K562 (cell line): ENCODE results near the gene PSMD13. TPM values are rescaled to one million over a fixed set of nuclear protein-coding genes. Genes with fewer than 3 reads are reported as not detected.
A peak's percentile ranks its signal among the peaks of the same experiment; 100 is the strongest.

ENCODE experiments used
- E2F5 ChIP-seq: sonication (generic); formaldehyde crosslinking; IDR thresholded peaks from 2 replicates; pipeline ENCODE4 v1.8.0; 2022; ENCODE audit warnings: mild to moderate bottlenecking, missing genetic modification reagents
- IRF1 ChIP-seq: sonication (generic); formaldehyde crosslinking; IDR thresholded peaks from 2 replicates; pipeline ENCODE4 v1.8.0; 2022; ENCODE audit warnings: missing genetic modification reagents, mild to moderate bottlenecking, borderline replicate concordance
- JUN ChIP-seq, 2 experiments: sonication (generic) in 1 of 2; formaldehyde crosslinking in 1 of 2; IDR thresholded peaks; 2 replicates each; pipeline versions ENCODE4 v1.6.1 to v1.8.0; 2012 to 2022; ENCODE audit warnings: borderline replicate concordance in 2 of 2, mild to moderate bottlenecking in 2 of 2, improper control_type of control experiment in 1 of 2, low read depth in 1 of 2, low read length in 1 of 2, missing genetic modification reagents in 1 of 2
- PKNOX1 ChIP-seq: fragments of 450-650 bp; IDR thresholded peaks from 2 replicates; pipeline ENCODE4 v1.6.1; 2016
- RFX7 ChIP-seq: fragments of 250-450 bp; sonication (Bioruptor Pico); IDR thresholded peaks from 2 replicates; pipeline ENCODE4 v1.5.1; 2021; ENCODE audit warnings: mild to moderate bottlenecking
- STAT6 ChIP-seq: sonication (generic); formaldehyde crosslinking; IDR thresholded peaks from 2 replicates; pipeline ENCODE4 v1.8.1; 2023; ENCODE audit warnings: mild to moderate bottlenecking, missing genetic modification reagents
- ZBED1 ChIP-seq: IDR thresholded peaks from 2 replicates; pipeline ENCODE4 v1.6.1; 2014
- ZC3H11A ChIP-seq: IDR thresholded peaks from 2 replicates; pipeline ENCODE4 v1.6.1; 2012; ENCODE audit warnings: low read depth, low read length, improper control_type of control experiment
- ZNF253 ChIP-seq: fragments of 250-450 bp; sonication (Bioruptor Pico); conservative IDR thresholded peaks from 2 replicates; pipeline ENCODE4 v1.6.1; 2021; ENCODE audit warnings: mild to moderate bottlenecking
- ZNF282 ChIP-seq: sonication (generic); formaldehyde crosslinking; IDR thresholded peaks from 2 replicates; pipeline ENCODE4 v1.8.1; 2023; ENCODE audit warnings: missing genetic modification reagents
- polyA plus RNA-seq, 8 experiments: library from polyadenylated mRNA; depleted of rRNA in 4 of 8; stranded (reverse) in 5 of 8; unstranded in 3 of 8; fragments of >200 nt; fragmentation: Nextera tagmentation in 2 of 8; fragmentation: Illumina TruSeq in 1 of 8; extraction: Ambion mirVana in 2 of 8; extraction: Trizol in 1 of 8; gene quantifications; 2 replicates each; pipeline versions ENCODE4 v1.2.1 to v1.2.3, GENCODE V29; 2011 to 2014; ENCODE audit warnings: inconsistent platforms in 1 of 8, missing spikeins in 1 of 8
- total RNA-seq, 7 experiments: library from RNA; depleted of rRNA in 6 of 7; stranded (reverse); fragments of >200 nt in 6 of 7; fragmentation: Illumina TruSeq in 2 of 7; extraction: Trizol in 2 of 7; gene quantifications; 2 replicates each; pipeline versions ENCODE4 v1.2.1 to v1.2.3, GENCODE V29; 2011 to 2021; ENCODE audit warnings: low replicate concordance in 1 of 7
- TF ChIP-seq, protein P1 (sequence below): fragments of 250-450 bp; sonication (Bioruptor Pico); IDR thresholded peaks from 2 replicates; pipeline ENCODE4 v1.8.0; 2021; ENCODE audit warnings: moderate library complexity, mild to moderate bottlenecking, inconsistent platforms
- TF ChIP-seq, protein P2 (sequence below): fragments of 250-450 bp; sonication (Bioruptor Pico); IDR thresholded peaks from 2 replicates; pipeline ENCODE4 v1.4.0; 2020; ENCODE audit warnings: borderline replicate concordance

The PSMD13 gene
- total and polyA plus RNA-seq, 9 of the 15 experiments (the other 6 are each of a cell fraction or from before 2014, with no cell fraction given), result 185 to 383 (median 267) TPM

- TF ChIP-seq JUN (IDR thresholded peaks at IDR 0.05; ENCODE audit: borderline replicate concordance, low read depth, low read length) (peak; percentile 33; the same call in 1 of the 2 replicates), JUN (CRISPR knock-in tag; IDR thresholded peaks at IDR 0.05; ENCODE audit: borderline replicate concordance) (no peak), STAT6 (CRISPR knock-in tag) (no peak), PKNOX1 (no peak), ZC3H11A (no peak), ZNF253 (CRISPR knock-in tag) (no peak), RFX7 (CRISPR knock-in tag) (no peak), IRF1 (CRISPR knock-in tag) (no peak), ZBED1 (no peak), ZNF282 (CRISPR knock-in tag) (no peak), E2F5 (CRISPR knock-in tag) (no peak)
- TF ChIP-seq, protein P1, sequence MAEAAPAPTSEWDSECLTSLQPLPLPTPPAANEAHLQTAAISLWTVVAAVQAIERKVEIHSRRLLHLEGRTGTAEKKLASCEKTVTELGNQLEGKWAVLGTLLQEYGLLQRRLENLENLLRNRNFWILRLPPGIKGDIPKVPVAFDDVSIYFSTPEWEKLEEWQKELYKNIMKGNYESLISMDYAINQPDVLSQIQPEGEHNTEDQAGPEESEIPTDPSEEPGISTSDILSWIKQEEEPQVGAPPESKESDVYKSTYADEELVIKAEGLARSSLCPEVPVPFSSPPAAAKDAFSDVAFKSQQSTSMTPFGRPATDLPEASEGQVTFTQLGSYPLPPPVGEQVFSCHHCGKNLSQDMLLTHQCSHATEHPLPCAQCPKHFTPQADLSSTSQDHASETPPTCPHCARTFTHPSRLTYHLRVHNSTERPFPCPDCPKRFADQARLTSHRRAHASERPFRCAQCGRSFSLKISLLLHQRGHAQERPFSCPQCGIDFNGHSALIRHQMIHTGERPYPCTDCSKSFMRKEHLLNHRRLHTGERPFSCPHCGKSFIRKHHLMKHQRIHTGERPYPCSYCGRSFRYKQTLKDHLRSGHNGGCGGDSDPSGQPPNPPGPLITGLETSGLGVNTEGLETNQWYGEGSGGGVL (CRISPR knock-in tag), result no peak
- TF ChIP-seq, protein P2, sequence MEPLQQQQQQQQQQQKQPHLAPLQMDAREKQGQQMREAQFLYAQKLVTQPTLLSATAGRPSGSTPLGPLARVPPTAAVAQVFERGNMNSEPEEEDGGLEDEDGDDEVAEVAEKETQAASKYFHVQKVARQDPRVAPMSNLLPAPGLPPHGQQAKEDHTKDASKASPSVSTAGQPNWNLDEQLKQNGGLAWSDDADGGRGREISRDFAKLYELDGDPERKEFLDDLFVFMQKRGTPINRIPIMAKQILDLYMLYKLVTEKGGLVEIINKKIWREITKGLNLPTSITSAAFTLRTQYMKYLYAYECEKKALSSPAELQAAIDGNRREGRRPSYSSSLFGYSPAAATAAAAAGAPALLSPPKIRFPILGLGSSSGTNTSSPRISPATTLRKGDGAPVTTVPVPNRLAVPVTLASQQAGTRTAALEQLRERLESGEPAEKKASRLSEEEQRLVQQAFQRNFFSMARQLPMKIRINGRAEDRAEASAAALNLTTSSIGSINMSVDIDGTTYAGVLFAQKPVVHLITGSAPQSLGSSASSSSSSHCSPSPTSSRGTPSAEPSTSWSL (CRISPR knock-in tag), result no peak
Measured at GRCh38 chr11:208181-208916, 28.4 kb upstream of the PSMD13 start (continued).
